Measurements from ENCODE around the gene USH2A. TPM values are rescaled to one million over a fixed set of nuclear protein-coding genes. Genes with fewer than 3 reads are reported as not detected.

The USH2A gene
- total and polyA plus RNA-seq, 2 experiments from 2014 or later, result under 0.01 to 0.01 TPM

GRCh38 chr1:215797859-215798258 is 625.4 kb downstream of the USH2A start:
- Histone ChIP-seq H3K9me2 (ENCODE audit: insufficient read depth) (no peaks in the 10 kb centered on the region), H3K9ac (no peak overlapping the region), H3K4me1 (ENCODE audit: insufficient read depth) (peaks cover 21% of the 10 kb centered on the region), H3K36me3 (ENCODE audit: low read depth) (no peaks in the 10 kb centered on the region), H3K27me3 (replicated peaks; ENCODE audit: insufficient read depth) (no peaks in the 10 kb centered on the region), H4K20me1 (ENCODE audit: insufficient read depth) (no peaks in the 10 kb centered on the region), H2AFZ (peak overlapping the region; percentile 48; the same call in 1 of the 2 replicates), H3K9me3 (ENCODE audit: low read depth) (no peaks in the 10 kb centered on the region), H3K4me2 (ENCODE audit: unreplicated experiment) (peak overlapping the region; percentile 8), H3K27ac (peak overlapping the region; percentile 12; the same call in 1 of the 2 replicates), H3F3A (ENCODE audit: insufficient read depth) (peaks cover 14% of the 10 kb centered on the region), H3K79me2 (ENCODE audit: insufficient read depth) (no peaks in the 10 kb centered on the region), H3K4me3 (no peak overlapping the region)
- TF ChIP-seq EZH2 (IDR thresholded peaks at IDR 0.05; ENCODE audit: insufficient read depth, poor library complexity, severe bottlenecking) (no peak), EZH2phosphoT487 (IDR thresholded peaks at IDR 0.05; ENCODE audit: insufficient read depth, low read depth) (no peak)
- DNase-seq, result peak; percentile 46
- in situ Hi-C loops (cut with MboI), result no loop called here

GRCh38 chr1:215794156-215794555 is 629.1 kb downstream of the USH2A start:
- H3K27me3 ChIP-seq (replicated peaks; ENCODE audit: insufficient read depth), result no peaks in the 10 kb centered on the region
- H3K9me3 ChIP-seq (ENCODE audit: low read depth), result no peaks in the 10 kb centered on the region
- no peaks in the 10 kb centered on the region for H3K36me3 ChIP-seq (ENCODE audit: low read depth)
- H3K79me2 ChIP-seq (ENCODE audit: insufficient read depth), result no peaks in the 10 kb centered on the region
- no peaks in the 10 kb centered on the region for H4K20me1 ChIP-seq (ENCODE audit: insufficient read depth)
- no peak for DNase-seq
- H3K4me1 ChIP-seq (ENCODE audit: insufficient read depth), result peaks cover 27% of the 10 kb centered on the region
- 64 to 67% methylated on average over 6 of the region's 6 CpGs for WGBS, 2 experiments (ENCODE audit: low coverage in 1 of 2, low lambda C conversion rate in 2 of 2, missing lambda C conversion rate in 2 of 2)
- H3K4me3 ChIP-seq, result no peak overlapping the region
- in situ Hi-C loops (cut with MboI), result no loop called here
- H3K9me2 ChIP-seq (ENCODE audit: insufficient read depth), result no peaks in the 10 kb centered on the region
- H3K4me2 ChIP-seq (ENCODE audit: unreplicated experiment), result no peak overlapping the region
- H3F3A ChIP-seq (ENCODE audit: insufficient read depth), result peaks cover 23% of the 10 kb centered on the region
- H3K27ac ChIP-seq, result no peak overlapping the region
- TF ChIP-seq EZH2phosphoT487 (IDR thresholded peaks at IDR 0.05; ENCODE audit: insufficient read depth, low read depth) (no peak), EZH2 (IDR thresholded peaks at IDR 0.05; ENCODE audit: insufficient read depth, poor library complexity, severe bottlenecking) (no peak)
- H3K9ac ChIP-seq, result no peak overlapping the region
- no peak overlapping the region for H2AFZ ChIP-seq

- peak overlapping the region; percentile 3 for H3K4me2 ChIP-seq (ENCODE audit: unreplicated experiment)
- TF ChIP-seq EZH2phosphoT487 (IDR thresholded peaks at IDR 0.05; ENCODE audit: insufficient read depth, low read depth), result no peak
- TF ChIP-seq EZH2 (IDR thresholded peaks at IDR 0.05; ENCODE audit: insufficient read depth, poor library complexity, severe bottlenecking), result no peak
Observed at GRCh38 chr1:215793180-215793579, 630.1 kb downstream of the USH2A start.

GRCh38 chr1:215792446-215792845 is 630.8 kb downstream of the USH2A start:
- Histone ChIP-seq H3K4me2 (ENCODE audit: unreplicated experiment) (no peak overlapping the region), H3K79me2 (ENCODE audit: insufficient read depth) (no peaks in the 10 kb centered on the region), H3K9me3 (ENCODE audit: low read depth) (no peaks in the 10 kb centered on the region), H4K20me1 (ENCODE audit: insufficient read depth) (no peaks in the 10 kb centered on the region), H3K4me3 (no peak overlapping the region), H3F3A (ENCODE audit: insufficient read depth) (peaks cover 20% of the 10 kb centered on the region), H3K4me1 (ENCODE audit: insufficient read depth) (peaks cover 18% of the 10 kb centered on the region), H2AFZ (no peak overlapping the region), H3K36me3 (ENCODE audit: low read depth) (no peaks in the 10 kb centered on the region), H3K27ac (peak overlapping the region; percentile 8), H3K9ac (no peak overlapping the region), H3K9me2 (ENCODE audit: insufficient read depth) (no peaks in the 10 kb centered on the region), H3K27me3 (replicated peaks; ENCODE audit: insufficient read depth) (no peaks in the 10 kb centered on the region)
- no peak for DNase-seq
- 42 to 43% methylated on average over 8 of the region's 8 CpGs for WGBS, 2 experiments (ENCODE audit: low coverage in 1 of 2, low lambda C conversion rate in 2 of 2, missing lambda C conversion rate in 2 of 2)
- TF ChIP-seq EZH2phosphoT487 (IDR thresholded peaks at IDR 0.05; ENCODE audit: insufficient read depth, low read depth) (no peak), EZH2 (IDR thresholded peaks at IDR 0.05; ENCODE audit: insufficient read depth, poor library complexity, severe bottlenecking) (no peak)
- in situ Hi-C loops (cut with MboI), result no loop called here

More at GRCh38 chr1:215793180-215793579, 630.1 kb downstream of the USH2A start:
- Histone ChIP-seq H3K27me3 (replicated peaks; ENCODE audit: insufficient read depth) (no peaks in the 10 kb centered on the region), H3K9me2 (ENCODE audit: insufficient read depth) (no peaks in the 10 kb centered on the region), H3K9ac (no peak overlapping the region), H3K4me3 (no peak overlapping the region), H2AFZ (0 out of 2 replicates have a peak overlapping the region, but pooled peaks have one; percentile 10), H3F3A (ENCODE audit: insufficient read depth) (peaks cover 22% of the 10 kb centered on the region), H3K4me1 (ENCODE audit: insufficient read depth) (peaks cover 26% of the 10 kb centered on the region), H3K27ac (peak overlapping the region; percentile 8), H3K9me3 (ENCODE audit: low read depth) (no peaks in the 10 kb centered on the region), H4K20me1 (ENCODE audit: insufficient read depth) (no peaks in the 10 kb centered on the region), H3K79me2 (ENCODE audit: insufficient read depth) (no peaks in the 10 kb centered on the region), H3K36me3 (ENCODE audit: low read depth) (no peaks in the 10 kb centered on the region)
- peak; percentile 88 for DNase-seq
- in situ Hi-C loops (cut with MboI), result no loop called here

GRCh38 chr1:215789981-215790380 is 633.3 kb downstream of the USH2A start:
- H3K4me3 ChIP-seq, result no peak overlapping the region
- no peaks in the 10 kb centered on the region for H3K9me3 ChIP-seq (ENCODE audit: low read depth)
- peaks cover 28% of the 10 kb centered on the region for H3K4me1 ChIP-seq (ENCODE audit: insufficient read depth)
- no peaks in the 10 kb centered on the region for H3K36me3 ChIP-seq (ENCODE audit: low read depth)
- TF ChIP-seq EZH2phosphoT487 (IDR thresholded peaks at IDR 0.05; ENCODE audit: insufficient read depth, low read depth) (no peak), EZH2 (IDR thresholded peaks at IDR 0.05; ENCODE audit: insufficient read depth, poor library complexity, severe bottlenecking) (no peak)
- no peaks in the 10 kb centered on the region for H3K79me2 ChIP-seq (ENCODE audit: insufficient read depth)
- H3K27ac ChIP-seq, result no peak overlapping the region
- H3K4me2 ChIP-seq (ENCODE audit: unreplicated experiment), result no peak overlapping the region
- H4K20me1 ChIP-seq (ENCODE audit: insufficient read depth), result no peaks in the 10 kb centered on the region
- no peak overlapping the region for H3K9ac ChIP-seq
- H3F3A ChIP-seq (ENCODE audit: insufficient read depth), result peaks cover 20% of the 10 kb centered on the region
- H3K27me3 ChIP-seq (replicated peaks; ENCODE audit: insufficient read depth), result no peaks in the 10 kb centered on the region
- H2AFZ ChIP-seq, result no peak overlapping the region
- 66 to 68% methylated on average over 3 of the region's 3 CpGs for WGBS, 2 experiments (ENCODE audit: low coverage in 1 of 2, low lambda C conversion rate in 2 of 2, missing lambda C conversion rate in 2 of 2)
- no peaks in the 10 kb centered on the region for H3K9me2 ChIP-seq (ENCODE audit: insufficient read depth)
- no peak for DNase-seq
- in situ Hi-C loops (cut with MboI), result no loop called here

Data from GM23248 (cell line).